ENCODE results near the gene BAX.

BAX gene

DNA sequence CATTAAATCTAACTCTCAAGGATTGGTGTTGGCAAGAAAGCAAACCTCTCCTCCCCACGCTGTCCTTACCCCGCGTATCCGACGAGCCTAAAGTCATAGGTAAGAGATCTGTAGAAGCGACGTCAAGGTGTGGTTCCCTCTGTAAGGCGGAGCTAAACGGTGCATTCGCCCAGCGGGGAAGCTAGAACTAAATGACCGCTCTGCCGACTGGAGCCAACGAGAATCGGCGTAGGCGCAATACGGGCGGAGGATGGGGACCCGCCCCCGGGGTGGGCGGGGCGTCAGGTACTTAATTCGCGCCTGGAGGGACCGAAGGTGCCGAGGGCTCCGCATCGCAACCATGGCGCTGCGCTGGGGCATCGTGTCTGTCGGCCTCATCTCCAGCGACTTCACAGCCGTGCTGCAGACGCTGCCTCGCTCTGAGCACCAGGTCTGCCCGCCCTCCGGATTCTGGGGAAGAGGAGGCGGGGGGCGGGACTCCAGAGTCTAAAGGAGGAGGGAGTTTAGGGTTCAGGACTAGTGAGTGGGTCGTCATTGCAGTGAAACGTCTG is 21.2 kb upstream of the BAX start, which contains the start of gene DHDH:
TSS of gene DHDH (plus strand) at position 318 of the 551 bp plus-strand sequence. CDS start at position 341, 23 bp downstream.
- DNase-seq, result peak; percentile 93

DNA sequence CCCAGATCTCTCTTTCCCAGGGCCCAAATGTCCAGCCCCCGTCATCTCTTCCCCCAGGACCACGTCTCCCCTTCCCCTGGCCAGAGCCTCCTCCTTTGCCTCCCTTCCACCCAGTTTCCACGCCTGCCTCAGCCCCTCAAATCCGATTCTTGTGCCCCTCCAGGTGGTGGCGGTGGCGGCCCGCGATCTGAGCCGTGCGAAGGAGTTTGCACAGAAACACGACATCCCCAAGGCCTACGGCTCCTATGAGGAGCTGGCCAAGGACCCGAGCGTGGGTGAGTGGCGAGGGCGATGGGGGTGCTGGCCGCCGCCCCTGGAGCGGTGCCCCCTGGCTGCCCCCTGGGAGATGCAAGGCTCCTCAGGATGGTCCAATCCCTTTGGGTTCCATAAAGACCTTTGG is 19.8 kb upstream of the BAX start:
- DNase-seq, result no peak

DNA sequence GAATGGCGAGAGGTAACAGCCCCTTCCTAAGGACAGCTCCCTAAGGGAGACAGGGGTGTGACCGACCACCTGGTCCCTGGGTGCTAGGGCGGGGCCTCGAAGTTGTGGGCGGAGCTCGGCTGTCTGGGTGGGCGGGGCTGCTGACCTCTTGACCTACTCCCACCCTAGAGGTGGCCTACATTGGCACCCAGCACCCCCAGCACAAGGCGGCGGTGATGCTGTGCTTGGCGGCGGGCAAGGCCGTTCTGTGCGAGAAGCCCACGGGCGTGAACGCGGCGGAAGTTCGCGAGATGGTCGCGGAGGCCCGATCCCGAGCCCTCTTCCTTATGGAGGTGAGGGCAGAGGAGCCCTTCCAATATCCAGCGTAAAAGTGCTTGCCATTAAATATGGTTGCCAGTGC is 18.8 kb upstream of the BAX start:
- no peak for DNase-seq

DNA sequence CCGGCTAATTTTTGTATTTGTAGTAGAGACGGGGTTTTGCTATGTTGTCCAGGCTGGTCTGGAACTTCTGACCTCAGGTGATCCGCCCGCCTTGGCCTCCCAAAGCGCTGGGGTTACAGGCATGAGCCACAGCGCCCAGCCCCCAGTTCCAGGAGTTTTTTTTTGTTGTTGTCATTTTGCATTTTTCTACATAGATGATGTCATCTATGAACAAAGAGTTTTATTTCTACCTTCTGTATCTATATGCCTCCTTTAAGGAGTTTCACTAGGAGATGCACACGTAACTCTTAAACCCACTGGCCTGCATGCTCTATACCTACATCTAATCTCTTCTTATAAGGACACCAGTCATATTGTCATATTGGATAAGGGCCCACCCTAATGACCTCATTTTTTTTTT is 16.4 kb upstream of the BAX start:
- DNase-seq, result no peak

DNA sequence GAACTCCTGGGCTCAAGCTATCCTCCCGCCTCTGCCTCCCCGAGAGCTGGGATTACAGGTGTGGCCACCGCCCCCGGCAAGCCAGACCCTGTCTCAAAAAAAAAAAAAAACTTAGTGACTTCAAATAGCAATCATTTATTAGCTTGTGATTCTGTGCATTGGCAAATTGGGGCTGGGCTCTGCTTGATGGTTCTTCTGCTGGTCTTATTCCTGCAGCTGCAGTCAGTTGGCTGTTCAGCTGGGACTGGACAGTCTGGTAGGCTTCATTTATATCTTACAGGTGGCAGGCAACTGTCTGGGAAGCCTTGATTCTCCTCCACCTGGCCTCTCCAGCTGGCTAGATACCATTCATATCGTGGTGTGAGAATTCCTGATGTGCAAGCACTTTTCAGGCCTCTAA is 13.8 kb upstream of the BAX start:
- no peak for DNase-seq

DNA sequence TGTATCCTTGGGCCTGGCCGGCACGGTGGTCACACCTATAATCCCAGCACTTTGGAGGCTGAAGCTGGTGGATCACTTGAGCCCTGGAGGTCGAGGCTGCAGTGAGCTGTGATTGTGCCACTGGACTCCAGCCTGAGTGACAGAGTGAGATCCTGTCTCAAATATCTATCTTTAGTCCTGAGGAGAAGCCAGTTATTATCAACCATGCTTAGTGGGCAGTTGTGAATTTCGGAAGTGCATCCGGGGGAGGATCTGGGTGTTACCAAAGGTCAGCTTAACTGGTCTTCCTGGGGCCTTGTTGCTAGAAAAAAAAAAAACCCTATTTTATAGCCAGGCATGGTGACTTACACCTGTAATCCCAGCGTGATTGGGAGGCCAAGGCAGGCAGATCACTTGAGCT is 11.6 kb upstream of the BAX start:
- no peak for DNase-seq

DNA sequence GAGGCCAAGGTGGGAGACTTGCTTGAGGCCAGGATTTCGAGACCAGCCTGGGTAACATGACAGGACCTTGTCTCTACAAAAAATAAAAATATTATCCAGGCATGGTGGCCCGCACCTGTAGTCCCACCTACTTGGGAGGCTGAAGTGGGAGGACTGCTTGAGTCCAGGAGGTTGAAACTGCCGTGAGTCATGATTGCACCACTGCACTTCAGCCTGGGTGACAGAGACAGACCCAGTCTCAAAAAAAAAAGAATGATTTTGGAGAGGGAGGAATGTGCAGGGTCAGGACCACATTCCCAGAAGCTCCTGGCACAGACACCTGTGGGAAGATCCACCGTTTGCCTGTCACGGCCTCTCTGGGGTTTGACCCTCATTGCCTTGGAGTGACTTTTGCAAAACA is 9.3 kb upstream of the BAX start:
- DNase-seq, result no peak

DNA sequence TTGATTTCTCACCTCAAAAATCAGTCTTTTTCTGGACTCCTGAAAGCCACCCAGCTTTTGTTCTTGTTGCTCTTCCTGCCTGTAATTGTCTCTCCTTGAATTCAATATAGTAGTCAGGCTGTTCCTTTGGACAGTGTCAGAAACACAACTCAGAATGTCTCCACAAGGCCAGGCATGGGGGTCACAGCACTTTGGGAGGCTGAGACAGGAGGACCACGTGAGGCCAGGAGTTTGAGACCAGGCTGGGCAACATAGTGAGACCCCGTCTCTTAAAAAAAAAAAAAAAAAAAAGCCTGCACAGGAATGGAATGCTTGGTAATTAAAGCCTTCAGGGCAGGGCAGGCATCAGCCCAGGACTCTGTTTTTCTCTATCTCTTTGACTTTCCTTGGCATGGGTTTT is 8.9 kb upstream of the BAX start:
- no peak for DNase-seq

DNA sequence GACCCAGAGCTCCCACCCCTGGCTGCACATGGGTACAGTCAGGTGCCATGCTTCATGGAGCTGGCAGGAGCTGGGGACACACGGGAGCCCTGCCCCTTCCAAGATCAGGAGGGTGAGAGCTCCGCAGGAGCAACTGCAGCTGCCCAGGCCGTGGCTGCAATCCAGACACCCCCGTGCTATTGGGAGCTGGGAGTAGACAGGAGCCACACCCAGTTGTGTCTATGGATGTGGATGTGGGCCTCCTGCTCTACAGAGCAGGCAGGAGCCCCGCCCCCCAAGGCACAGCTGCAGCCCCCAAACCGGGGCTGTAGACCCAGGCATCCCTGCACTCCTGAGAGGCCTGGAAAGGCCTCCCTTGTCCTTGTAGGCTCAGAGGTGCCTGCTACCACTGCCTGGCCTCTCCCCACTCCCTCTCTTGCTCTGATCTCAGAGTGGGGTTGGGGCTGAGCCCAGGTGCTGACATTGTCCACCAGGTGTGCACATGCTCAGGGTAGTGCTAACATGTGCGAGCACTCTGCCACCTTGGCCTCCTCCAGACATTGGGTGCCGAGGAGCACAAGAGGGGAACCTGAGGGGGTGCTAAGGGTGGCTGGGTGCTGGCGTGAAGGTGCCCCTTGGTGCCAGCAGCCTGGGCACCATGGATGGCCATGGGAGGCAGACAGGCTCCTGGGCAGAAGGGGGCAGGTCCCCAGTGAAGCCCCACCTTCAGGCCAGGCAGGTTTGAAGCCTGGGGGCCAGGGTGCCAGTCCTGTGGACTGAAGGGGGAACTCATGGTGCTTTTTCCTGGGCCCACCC is 8.0 kb upstream of the BAX start:
- DNase-seq, result no peak

DNA sequence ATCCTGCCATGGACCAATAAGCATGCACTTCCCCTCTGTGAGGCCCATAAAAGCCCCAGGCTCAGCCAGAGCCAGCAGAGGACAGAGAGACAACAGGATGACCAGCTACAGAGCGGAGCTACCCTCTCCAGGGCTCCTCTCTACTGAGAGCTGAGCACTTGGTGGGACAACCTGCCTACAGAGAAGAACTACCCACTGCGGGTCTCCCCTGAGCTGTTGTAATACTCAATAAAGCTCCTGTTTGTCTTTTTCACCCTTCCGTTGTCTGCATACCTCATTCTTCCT is 7.5 kb upstream of the BAX start:
- DNase-seq, result no peak

DNA sequence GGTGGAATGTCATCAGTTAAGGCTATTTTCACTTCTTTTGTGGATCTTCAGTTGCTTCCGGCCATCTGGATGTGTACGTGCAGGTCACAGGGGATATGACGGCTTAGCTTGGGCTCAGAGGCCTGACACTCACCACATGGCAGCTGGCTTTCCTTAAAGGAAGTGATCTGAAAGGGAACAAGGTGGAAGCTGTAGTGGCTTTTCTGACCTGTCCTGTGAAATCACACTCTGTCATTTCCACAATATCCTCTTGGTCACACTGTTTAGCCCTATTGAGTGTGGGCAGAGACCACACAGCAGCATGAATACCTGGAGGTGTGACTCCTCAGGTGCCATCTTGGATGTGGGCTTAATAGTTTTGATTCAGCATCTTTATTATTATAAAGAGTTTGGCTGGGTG is 4.5 kb upstream of the BAX start:
- DNase-seq, result no peak

DNA sequence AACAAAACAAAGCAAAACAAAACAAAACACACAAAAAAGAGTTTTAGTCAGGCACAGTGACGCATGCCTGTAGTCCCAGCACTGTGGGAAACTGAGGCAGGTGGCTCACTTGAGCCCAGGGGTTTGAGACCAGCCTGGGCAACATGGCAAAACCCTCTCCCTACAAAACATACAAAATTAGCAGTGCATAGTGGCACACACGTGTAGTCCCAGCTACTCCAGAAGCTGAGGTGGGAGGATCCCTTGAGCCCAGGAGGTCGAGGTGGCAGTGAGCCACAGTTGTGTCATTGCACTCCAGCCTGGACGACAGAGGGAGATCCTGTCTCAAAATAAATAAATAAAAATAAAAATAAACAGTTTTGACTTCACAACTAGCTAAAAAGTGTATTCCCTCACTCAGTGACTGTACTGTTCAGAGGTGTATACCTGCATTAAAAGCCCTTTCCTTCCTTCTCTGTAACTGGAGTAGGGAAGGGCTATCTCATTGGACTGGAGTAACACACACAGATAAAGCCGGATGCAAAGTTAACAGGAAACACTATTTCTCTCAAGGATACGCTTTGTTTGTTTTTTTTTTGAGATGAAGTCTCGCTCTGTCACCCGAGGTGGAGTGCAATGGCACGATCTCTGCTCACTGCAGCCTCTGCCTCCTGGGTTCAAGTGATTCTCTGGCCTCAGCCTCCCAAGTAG is 3.7 kb upstream of the BAX start:
- DNase-seq, result no peak

DNA sequence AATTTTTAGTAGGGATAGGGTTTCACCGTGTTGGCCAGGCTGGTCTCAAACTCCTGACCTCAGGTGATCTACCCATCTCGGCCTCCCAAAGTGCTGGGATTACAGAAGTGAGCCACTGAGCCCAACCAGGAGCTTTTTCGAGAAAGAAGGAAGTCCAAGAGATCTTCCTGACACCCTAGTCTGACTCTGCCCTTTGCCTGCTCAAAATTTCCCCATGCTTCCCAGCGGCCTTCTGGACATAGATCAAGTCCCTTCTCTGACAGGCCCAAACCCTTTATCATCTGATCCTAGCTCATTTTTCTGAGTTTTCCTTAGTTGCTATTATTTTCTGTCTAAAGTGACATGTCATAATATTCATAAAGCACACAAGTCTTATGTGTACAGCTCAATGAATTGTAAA is 1.5 kb upstream of the BAX start:
- no peak for DNase-seq

DNA sequence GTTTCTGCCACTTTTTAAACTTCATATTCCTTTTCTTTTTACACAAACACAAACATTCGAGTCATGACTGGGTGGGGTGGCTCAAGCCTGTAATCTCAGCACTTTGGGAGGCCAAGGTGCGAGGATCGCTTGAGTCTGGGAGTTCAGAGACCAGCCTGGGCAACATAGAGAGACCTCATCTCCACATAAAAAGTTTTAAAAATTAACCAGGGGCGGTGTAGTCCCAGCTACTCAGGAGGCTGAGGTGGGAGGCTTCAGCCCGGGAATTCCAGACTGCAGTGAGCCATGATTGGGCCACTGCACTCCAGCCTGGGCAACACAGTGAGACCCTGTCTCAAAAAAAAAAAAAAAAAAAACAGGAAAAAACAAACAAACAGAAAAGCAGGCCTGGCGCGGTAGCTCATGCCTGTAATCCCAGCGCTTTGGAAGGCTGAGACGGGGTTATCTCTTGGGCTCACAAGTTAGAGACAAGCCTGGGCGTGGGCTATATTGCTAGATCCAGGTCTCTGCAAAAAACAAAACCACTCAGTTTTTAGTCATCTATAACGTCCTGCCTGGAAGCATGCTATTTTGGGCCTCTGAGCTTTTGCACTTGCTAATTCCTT is 583 bp upstream of the BAX start:
- DNase-seq, result no peak

DNA sequence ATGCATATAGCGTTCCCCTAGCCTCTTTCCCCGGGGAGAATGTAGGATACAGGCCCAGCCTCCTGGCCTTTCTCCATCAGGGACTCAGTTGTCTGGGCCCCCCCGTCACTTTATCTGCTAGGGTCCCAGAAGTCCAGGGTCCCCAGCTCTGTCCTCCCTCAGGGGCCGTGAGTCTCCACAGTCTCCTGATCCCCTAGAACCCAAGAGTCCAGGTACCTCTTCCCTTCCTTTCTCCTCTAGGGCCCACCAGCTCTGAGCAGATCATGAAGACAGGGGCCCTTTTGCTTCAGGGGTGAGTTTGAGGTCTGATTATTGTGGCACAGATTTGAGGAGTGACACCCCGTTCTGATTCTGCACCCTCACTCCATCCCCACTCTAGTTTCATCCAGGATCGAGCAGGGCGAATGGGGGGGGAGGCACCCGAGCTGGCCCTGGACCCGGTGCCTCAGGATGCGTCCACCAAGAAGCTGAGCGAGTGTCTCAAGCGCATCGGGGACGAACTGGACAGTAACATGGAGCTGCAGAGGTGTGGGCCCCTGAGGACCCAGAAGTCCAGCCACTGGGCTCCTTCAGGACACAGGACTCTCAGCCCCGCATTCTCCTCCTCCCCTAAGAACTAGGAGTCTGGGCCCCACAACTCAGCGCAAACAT is 758 bp downstream of the BAX start:
- DNase-seq, result no peak

DNA sequence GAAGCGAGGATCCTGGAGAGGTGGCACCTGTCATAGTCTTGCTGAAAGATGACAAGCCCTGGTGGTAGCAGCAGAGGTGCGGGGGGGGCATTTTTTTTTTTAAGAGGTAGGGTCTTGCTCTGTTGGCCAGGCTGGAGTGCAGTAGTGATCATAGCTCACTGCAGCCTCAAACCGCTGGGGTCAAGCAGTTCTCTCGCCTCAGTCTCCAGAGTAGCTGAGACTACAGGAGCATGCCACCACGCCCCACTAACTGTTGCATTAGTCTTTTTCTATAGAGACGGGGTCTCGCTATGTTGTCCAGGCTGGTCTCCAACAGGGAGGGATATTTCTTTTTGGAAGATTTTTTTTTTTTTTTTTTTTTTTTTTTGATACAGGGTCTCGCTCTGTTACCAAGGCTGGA is 3.3 kb downstream of the BAX start:
- DNase-seq, result no peak

DNA sequence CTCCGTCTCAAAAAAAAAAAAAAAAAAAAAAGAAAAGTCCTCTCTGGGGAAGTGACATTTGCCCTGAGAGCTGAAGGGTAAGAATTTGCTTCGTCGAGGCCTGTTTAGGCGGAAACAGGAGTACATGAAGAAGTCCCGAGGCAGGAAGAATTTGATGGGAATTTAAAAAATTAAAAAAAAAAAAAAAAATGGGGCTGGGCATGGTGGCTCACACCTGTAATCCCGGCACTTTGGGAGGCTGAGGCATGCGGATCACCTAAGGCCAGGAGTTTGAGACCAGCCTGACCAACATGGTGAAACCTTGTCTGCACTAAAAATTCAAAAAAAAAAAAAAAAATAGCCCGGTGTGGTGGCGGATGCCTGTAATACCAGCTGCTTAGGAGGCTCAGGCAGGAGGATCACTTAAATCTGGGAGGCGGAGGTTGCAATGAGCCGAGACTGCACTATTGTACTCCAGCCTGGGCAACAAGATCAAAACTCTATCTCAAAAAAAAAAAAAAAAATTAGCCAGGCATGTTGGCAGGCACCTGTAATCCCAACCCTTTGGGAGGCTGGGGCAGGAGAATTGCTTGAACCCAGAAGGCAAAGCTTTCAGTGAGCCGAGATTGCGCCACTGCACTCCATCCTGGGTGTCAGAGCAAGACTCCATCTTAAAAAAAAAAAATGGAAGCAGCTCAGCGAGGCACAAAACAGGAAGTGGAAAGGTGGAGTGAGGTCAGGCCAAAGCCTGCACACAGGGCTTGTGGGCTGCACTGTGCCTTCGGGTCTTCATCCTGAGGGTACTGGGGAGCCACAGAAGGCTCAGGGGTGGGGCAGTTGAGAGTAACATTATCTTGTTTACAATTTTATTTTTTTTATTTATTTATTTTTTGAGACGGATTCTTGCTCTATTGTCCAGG is 4.9 kb downstream of the BAX start:
- no peak for DNase-seq

DNA sequence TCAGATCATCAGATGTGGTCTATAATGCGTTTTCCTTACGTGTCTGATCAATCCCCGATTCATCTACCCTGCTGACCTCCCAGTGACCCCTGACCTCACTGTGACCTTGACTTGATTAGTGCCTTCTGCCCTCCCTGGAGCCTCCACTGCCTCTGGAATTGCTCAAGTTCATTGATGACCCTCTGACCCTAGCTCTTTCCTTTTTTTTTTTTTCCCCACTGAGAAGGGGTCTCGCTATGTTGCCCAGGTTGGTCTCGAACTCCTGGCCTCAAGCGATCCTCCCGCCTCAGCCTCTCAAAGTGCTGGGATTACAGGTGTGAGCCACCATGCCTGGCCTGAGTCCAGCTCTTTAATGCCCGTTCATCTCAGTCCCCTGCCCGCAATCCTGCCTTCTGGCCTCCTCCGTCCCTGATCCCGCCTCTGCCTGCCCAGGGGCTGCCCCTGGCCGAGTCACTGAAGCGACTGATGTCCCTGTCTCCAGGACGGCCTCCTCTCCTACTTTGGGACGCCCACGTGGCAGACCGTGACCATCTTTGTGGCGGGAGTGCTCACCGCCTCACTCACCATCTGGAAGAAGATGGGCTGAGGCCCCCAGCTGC is 6.5 kb downstream of the BAX start:
- DNase-seq, result no peak

DNA sequence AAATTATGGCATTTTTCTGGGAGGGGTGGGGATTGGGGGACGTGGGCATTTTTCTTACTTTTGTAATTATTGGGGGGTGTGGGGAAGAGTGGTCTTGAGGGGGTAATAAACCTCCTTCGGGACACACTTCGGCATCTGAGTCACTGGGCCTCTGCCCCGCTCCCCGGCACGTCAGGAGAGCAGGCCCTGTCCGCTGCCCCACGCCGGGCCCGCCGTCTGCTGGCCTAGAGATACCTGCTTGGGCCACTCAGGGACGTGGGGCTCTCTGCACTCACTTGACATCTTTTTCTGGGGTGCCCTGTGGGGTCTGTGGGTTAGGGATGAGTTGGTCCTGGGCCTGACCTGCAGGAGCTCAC is 7.0 kb downstream of the BAX start:
- DNase-seq, result no peak

DNA sequence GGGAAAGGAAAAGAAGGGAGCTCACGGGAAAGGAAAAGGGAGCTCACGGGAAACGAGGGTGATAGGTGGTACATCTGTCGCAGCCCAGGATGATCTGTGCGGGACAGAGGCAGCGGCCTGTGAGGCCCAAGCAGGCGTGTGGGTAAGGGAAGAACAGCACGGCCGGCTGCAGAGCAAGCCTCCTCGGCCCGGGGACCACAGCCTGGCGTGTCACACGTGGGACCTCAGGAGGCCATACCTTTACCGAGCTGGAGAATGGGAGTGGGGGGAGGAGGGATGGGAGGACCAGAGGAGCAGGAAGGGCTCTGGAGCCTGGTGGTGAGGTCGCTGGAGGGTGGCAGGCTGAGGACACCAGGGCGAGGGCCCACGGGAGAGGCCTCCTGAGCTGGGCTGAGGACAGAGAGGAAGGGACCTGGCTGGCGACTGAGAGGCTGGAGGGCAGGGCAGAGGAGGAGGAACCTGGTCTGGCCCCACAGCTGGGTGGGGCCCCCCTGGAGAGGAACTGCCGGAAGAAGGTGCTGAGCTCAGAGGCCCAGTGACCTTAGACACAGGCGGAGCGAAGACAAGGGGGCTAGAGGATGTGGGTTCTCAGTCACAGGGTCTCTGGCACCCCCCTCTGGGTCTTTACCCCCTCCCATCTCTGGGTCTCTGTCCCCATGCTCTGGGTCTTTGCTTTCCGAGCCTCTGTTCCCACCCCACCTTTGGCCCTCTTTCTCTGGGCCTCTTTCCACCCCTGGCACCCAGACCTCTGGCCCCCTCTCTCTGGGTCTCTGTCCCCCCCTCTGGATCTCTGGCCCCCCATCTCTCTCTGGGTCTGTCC is 7.6 kb downstream of the BAX start:
- DNase-seq, result peak; percentile 53

DNA sequence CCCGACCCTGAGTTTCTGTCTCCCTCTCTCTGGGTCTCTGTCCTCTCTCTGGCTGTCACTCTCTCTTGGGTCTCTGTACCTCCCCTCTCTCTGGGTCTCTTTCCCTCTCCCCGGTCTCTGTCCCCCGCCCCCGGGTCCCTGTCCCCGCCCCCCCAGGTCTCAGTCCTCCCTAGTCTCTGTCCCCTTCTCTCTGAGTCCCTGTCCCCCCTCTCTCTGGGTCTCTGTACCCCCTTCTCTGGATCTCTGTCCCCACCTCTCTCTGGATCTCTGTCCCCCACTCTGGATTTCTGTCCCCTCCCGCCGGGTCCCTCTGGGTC is 8.1 kb downstream of the BAX start:
- no peak for DNase-seq
